ENCODE measurements around the gene APBA2.

Gene APBA2

DNA sequence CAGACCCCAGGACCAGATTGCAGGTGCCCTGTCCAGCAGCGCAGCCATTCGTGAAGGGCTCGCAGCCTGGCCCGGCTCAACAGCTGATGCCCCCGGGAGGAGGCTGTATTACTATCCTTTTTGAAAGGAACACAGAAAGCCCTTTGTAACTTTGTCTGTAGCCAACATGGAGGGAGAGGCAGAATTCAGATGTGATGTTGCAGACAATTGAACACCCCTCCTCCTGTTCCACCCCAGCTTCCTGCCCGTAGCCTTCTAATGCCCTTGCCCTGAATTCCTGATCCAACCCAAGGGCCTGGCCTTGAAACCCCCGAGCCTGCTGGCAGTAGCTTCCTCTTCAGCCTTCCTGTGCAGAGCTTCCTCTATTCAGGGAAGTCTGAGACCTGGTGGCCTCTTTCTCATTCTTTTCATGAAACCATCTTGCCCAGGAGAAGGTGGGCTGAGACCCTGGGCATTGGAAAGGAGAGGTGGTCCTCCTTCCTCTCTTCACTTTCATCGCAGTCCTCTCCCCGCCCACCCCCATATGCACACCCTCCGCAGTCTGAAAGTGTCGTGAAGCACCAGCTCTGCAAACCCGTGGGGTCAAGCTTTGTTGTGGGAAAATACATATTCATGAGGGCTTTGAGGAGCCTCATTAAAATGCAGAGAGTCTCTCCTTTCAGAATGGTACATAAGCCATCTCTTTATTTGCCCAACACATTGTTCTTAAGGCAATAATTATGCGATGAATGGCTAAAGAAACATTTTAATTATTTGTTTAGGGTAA, 109.2 kb downstream of the APBA2 start:
- no peak overlapping the region for H3K4me3 Mint-ChIP-seq
- peaks cover 40% of the 10 kb centered on the region for H3K36me3 Mint-ChIP-seq (ENCODE audit: low read depth)
- H3K4me1 Mint-ChIP-seq = peaks cover 41% of the 10 kb centered on the region
- DNase-seq = no peak
- no peaks in the 10 kb centered on the region for H3K27me3 Mint-ChIP-seq (ENCODE audit: low read depth, poor library complexity)
- TF ChIP-seq, protein P1, sequence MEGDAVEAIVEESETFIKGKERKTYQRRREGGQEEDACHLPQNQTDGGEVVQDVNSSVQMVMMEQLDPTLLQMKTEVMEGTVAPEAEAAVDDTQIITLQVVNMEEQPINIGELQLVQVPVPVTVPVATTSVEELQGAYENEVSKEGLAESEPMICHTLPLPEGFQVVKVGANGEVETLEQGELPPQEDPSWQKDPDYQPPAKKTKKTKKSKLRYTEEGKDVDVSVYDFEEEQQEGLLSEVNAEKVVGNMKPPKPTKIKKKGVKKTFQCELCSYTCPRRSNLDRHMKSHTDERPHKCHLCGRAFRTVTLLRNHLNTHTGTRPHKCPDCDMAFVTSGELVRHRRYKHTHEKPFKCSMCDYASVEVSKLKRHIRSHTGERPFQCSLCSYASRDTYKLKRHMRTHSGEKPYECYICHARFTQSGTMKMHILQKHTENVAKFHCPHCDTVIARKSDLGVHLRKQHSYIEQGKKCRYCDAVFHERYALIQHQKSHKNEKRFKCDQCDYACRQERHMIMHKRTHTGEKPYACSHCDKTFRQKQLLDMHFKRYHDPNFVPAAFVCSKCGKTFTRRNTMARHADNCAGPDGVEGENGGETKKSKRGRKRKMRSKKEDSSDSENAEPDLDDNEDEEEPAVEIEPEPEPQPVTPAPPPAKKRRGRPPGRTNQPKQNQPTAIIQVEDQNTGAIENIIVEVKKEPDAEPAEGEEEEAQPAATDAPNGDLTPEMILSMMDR (IDR thresholded peaks at IDR 0.05) = no peak
- peak overlapping the region; percentile 80 for H3K27ac Mint-ChIP-seq
- peaks cover 4% of the 10 kb centered on the region for H3K9me3 Mint-ChIP-seq

GRCh38 chr15:28995705-28996104, 109.9 kb downstream of the APBA2 start:
- H3K27ac Mint-ChIP-seq = peak overlapping the region; percentile 25
- TF ChIP-seq, protein P1 (IDR thresholded peaks at IDR 0.05) = no peak
- peaks cover 2% of the 10 kb centered on the region for H3K27me3 Mint-ChIP-seq (ENCODE audit: low read depth, poor library complexity)
- peaks cover 4% of the 10 kb centered on the region for H3K9me3 Mint-ChIP-seq
- peaks cover 40% of the 10 kb centered on the region for H3K36me3 Mint-ChIP-seq (ENCODE audit: low read depth)
- no peak for DNase-seq
- H3K4me3 Mint-ChIP-seq = no peak overlapping the region
- H3K4me1 Mint-ChIP-seq = peaks cover 41% of the 10 kb centered on the region

DNA sequence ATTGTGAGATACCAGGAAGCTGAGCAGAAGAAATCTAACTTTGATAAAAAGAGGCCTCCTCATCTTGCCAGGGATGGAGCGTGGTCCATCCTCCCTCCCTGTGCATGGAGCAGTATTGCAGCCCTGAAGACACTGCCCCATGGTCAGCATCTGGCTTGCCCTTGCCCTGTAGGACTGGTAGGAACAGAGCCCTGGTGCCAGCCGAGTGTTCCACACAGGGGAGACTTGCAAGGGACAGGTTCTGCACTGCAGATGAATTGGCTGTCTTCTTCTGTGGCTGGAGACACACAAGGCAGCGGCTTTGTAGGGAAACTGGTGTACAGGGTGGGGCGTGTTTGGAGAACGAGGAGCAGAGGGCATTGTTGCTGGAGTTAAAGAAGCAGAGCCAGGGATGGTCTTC, 110.5 kb downstream of the APBA2 start:
- H3K27ac Mint-ChIP-seq = no peak overlapping the region
- TF ChIP-seq, protein P1 (IDR thresholded peaks at IDR 0.05) = no peak
- H3K27me3 Mint-ChIP-seq (ENCODE audit: low read depth, poor library complexity) = peaks cover 2% of the 10 kb centered on the region
- no peak for DNase-seq
- peaks cover 41% of the 10 kb centered on the region for H3K4me1 Mint-ChIP-seq
- no peak overlapping the region for H3K4me3 Mint-ChIP-seq
- peaks cover 4% of the 10 kb centered on the region for H3K9me3 Mint-ChIP-seq
- H3K36me3 Mint-ChIP-seq (ENCODE audit: low read depth) = peaks cover 43% of the 10 kb centered on the region

DNA sequence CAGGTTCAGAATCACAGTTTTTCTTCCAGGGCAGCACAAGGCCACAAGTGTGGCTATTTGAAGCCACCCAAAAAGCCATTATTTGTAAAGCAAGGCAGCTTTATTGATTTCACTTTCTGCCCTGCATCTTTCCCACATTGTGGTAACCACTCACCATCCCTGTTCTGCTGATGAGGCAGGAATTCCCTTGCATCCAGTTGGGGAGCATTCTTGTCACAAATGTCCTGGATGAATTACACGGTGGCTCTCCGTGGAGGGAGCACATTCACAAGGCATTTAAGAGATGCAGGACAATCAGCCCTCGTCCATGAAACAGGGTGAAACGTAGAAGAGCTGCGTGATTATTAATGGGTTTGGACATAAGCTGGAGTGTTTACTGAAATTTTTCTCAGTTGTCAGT, 111.2 kb downstream of the APBA2 start:
- peaks cover 2% of the 10 kb centered on the region for H3K27me3 Mint-ChIP-seq (ENCODE audit: low read depth, poor library complexity)
- H3K27ac Mint-ChIP-seq = no peak overlapping the region
- no peak overlapping the region for H3K4me3 Mint-ChIP-seq
- no peak for DNase-seq
- peaks cover 44% of the 10 kb centered on the region for H3K36me3 Mint-ChIP-seq (ENCODE audit: low read depth)
- peaks cover 4% of the 10 kb centered on the region for H3K9me3 Mint-ChIP-seq
- H3K4me1 Mint-ChIP-seq = peaks cover 35% of the 10 kb centered on the region
- TF ChIP-seq, protein P1 (IDR thresholded peaks at IDR 0.05) = no peak

- DNase-seq = no peak
- H3K9me3 Mint-ChIP-seq = peaks cover 4% of the 10 kb centered on the region
- H3K27me3 Mint-ChIP-seq (ENCODE audit: low read depth, poor library complexity) = peaks cover 2% of the 10 kb centered on the region
- H3K27ac Mint-ChIP-seq = no peak overlapping the region
- TF ChIP-seq, protein P1 (IDR thresholded peaks at IDR 0.05) = no peak
- peaks cover 53% of the 10 kb centered on the region for H3K36me3 Mint-ChIP-seq (ENCODE audit: low read depth)
- peaks cover 27% of the 10 kb centered on the region for H3K4me1 Mint-ChIP-seq
- H3K4me3 Mint-ChIP-seq = no peak overlapping the region
Measured at GRCh38 chr15:28997791-28998190, 112.0 kb downstream of the APBA2 start.

DNA sequence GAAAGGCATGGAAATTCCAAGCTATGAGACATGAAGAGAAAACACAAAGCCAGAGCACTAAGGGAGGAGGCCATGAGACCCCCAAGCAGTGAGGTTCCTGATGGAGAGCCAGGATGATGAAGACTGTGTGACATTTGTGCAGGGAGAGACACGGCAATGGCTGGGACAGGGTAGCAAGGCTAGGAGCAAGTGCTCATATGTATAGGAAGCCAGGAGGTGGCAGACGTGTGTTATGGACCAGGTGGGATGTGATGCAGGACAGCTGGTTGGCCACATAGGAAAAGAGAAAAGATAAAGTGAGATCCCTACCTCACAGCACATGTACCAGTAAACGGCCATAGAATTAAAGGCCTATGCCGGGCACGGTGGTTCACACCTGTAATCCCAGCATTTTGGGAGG, 112.7 kb downstream of the APBA2 start:
- Mint-ChIP-seq H3K36me3 (ENCODE audit: low read depth) (peaks cover 60% of the 10 kb centered on the region), H3K27ac (no peak overlapping the region), H3K4me3 (no peak overlapping the region), H3K4me1 (peaks cover 20% of the 10 kb centered on the region), H3K27me3 (ENCODE audit: low read depth, poor library complexity) (peaks cover 2% of the 10 kb centered on the region), H3K9me3 (peaks cover 4% of the 10 kb centered on the region)
- no peak for DNase-seq
- TF ChIP-seq, protein P1 (IDR thresholded peaks at IDR 0.05) = no peak
